DND-41 (cell line): Measurements from ENCODE around the gene YBX1.
"Not testable (repeated sequence)": the region's sequence is repeated elsewhere in the genome, so short reads cannot be mapped to it uniquely, and the experiment has no call there.

Experiments used
- ATAC-seq: fragments of 200-7000 bp; cut with Tn5 transposase; 3 replicates; pipeline ENCODE4 v1.9.1; 2021; ENCODE audit warnings: low read depth; ENCODE audit not compliant: insufficient read depth
- DNase-seq: peaks from one replicate; pipeline ENCODE4 v3.0.0-alpha.2; 2020
- H2AFZ ChIP-seq: 2 replicates; pipeline ENCODE4 v1.6.0; 2012; ENCODE audit warnings: low read depth, low read length
- H3K27ac ChIP-seq: 2 replicates; pipeline ENCODE4 v1.5.1; 2012; ENCODE audit warnings: low read length, inconsistent platforms
- H3K27me3 ChIP-seq: fragments of 200-600 bp; sonication (generic); 2 replicates; pipeline ENCODE4 v1.6.0; 2012; ENCODE audit warnings: low read length, mild to moderate bottlenecking, inconsistent platforms; ENCODE audit not compliant: insufficient read depth, poor library complexity
- H3K36me3 ChIP-seq: 2 replicates; pipeline ENCODE4 v1.5.1; 2012; ENCODE audit warnings: low read length, inconsistent platforms; ENCODE audit not compliant: insufficient read depth
- H3K4me1 ChIP-seq: 2 replicates; pipeline ENCODE4 v1.5.1; 2012; ENCODE audit warnings: mild to moderate bottlenecking, low read length; ENCODE audit not compliant: insufficient read depth
- H3K4me2 ChIP-seq: 2 replicates; pipeline ENCODE4 v1.6.0; 2012; ENCODE audit warnings: mild to moderate bottlenecking, moderate library complexity, low read length, inconsistent platforms; ENCODE audit not compliant: insufficient read depth
- H3K4me3 ChIP-seq, 2 experiments: fragments of 200-600 bp in 1 of 2; shearing (Covaris generic) in 1 of 2; 2 replicates each; pipeline ENCODE4 v1.5.1; 2012 to 2016; ENCODE audit warnings: inconsistent platforms in 2 of 2, low read length in 2 of 2, mild to moderate bottlenecking in 2 of 2, low read depth in 1 of 2, moderate library complexity in 1 of 2
- H3K79me2 ChIP-seq: 2 replicates; pipeline ENCODE4 v1.6.0; 2012; ENCODE audit warnings: low read length, inconsistent platforms; ENCODE audit not compliant: insufficient read depth
- H3K9ac ChIP-seq: 2 replicates; pipeline ENCODE4 v1.6.0; 2012; ENCODE audit warnings: low read depth, mild to moderate bottlenecking, inconsistent platforms, low read length, moderate library complexity
- H3K9me3 ChIP-seq: 2 replicates; pipeline ENCODE4 v1.5.1; 2012; ENCODE audit warnings: low read length, moderate library complexity, mild to moderate bottlenecking, inconsistent platforms; ENCODE audit not compliant: insufficient read depth, severe bottlenecking
- H4K20me1 ChIP-seq: 2 replicates; pipeline ENCODE4 v1.6.0; 2012; ENCODE audit warnings: low read length; ENCODE audit not compliant: insufficient read depth
- CTCF ChIP-seq: IDR thresholded peaks from 2 replicates; pipeline ENCODE4 v1.5.1; 2012; ENCODE audit warnings: borderline replicate concordance, low read length, moderate library complexity, mild to moderate bottlenecking; ENCODE audit not compliant: poor library complexity, severe bottlenecking; ENCODE audit errors: extremely low read depth
- EZH2 ChIP-seq: IDR thresholded peaks from 3 replicates; pipeline ENCODE4 v1.6.1; 2012; ENCODE audit warnings: borderline replicate concordance, low read depth, mild to moderate bottlenecking, moderate library complexity, low read length, inconsistent platforms; ENCODE audit not compliant: severe bottlenecking

YBX1 gene

GRCh38 chr1:42720868-42721267 is 38.6 kb downstream of the YBX1 start:
- H2AFZ ChIP-seq: no peak overlapping the region
- DNase-seq: no peak
- H3K4me1 ChIP-seq: no peaks in the 10 kb centered on the region
- no peak overlapping the region for H3K9ac ChIP-seq
- no peak overlapping the region for H3K4me3 ChIP-seq
- no peak for ATAC-seq
- peaks cover 21% of the 10 kb centered on the region for H3K36me3 ChIP-seq
- no peak overlapping the region for H3K27ac ChIP-seq
- H3K79me2 ChIP-seq: no peaks in the 10 kb centered on the region
- no peaks in the 10 kb centered on the region for H3K9me3 ChIP-seq
- TF ChIP-seq CTCF (no peak), EZH2 (no peak)
- H3K27me3 ChIP-seq: no peaks in the 10 kb centered on the region
- no peak overlapping the region for H3K4me2 ChIP-seq
- H4K20me1 ChIP-seq: peaks cover 4% of the 10 kb centered on the region; the same call in 1 of the 2 replicates

DNA sequence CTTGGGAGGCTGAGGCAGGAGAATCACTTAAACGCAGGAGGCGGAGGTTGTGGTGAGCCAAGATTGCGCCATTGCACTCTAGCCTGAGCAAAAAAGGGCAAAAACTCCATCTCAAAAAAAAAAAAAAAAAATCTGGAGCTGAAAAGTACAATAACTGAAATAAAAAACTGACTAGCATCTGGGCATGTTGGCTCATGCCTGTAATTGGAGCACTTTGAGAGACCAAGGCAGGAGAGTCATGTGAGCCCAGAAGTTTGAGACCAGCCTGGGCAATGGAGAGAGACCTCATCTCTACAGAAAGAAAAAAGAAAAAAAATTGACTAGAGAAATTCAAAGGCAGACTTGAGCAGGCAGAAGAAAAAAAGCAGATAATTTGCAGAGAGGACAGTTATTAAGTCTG is 39.7 kb downstream of the YBX1 start:
- TF ChIP-seq EZH2: no peak
- TF ChIP-seq CTCF: no peak
- Histone ChIP-seq H3K9ac (no peak overlapping the region), H3K4me3 (no peak overlapping the region), H3K9me3 (no peaks in the 10 kb centered on the region), H3K27ac (no peak overlapping the region), H3K4me2 (no peak overlapping the region), H3K36me3 (peaks cover 19% of the 10 kb centered on the region), H2AFZ (no peak overlapping the region), H3K27me3 (no peaks in the 10 kb centered on the region), H3K79me2 (no peaks in the 10 kb centered on the region), H3K4me1 (no peaks in the 10 kb centered on the region), H4K20me1 (peaks cover 2% of the 10 kb centered on the region; the same call in 1 of the 2 replicates)
- DNase-seq (no peak), ATAC-seq (no peak)

GRCh38 chr1:42722403-42722802 is 40.2 kb downstream of the YBX1 start:
- not testable (repeated sequence) for H4K20me1 ChIP-seq, H3K9me3 ChIP-seq, H3K27me3 ChIP-seq, H3K9ac ChIP-seq, H3K79me2 ChIP-seq, DNase-seq, H3K4me2 ChIP-seq, H3K27ac ChIP-seq, ATAC-seq, H3K4me1 ChIP-seq, H3K4me3 ChIP-seq, H2AFZ ChIP-seq
- H3K36me3 ChIP-seq: peaks cover 16% of the 10 kb centered on the region

DNA sequence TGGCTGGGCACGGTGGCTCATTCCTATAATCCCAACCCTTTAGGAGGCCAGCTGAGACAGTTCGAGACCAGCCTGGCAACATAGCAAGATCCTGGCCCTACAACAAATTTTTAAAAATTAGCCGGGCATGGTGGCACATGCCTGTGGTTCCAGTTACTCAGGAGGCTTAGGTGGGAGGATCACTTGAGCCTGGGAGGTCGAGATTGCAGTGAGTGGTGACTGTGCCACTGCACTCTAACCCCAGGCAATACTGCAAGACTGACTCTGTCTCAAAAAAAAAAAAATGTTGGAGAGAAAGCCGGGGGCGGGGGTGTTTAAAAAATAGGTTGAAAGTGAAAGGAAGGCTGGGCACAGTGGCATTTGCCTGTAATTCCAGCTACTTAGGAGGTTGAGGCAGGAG is 41.3 kb downstream of the YBX1 start:
- no peak overlapping the region for H2AFZ ChIP-seq
- no peaks in the 10 kb centered on the region for H3K4me1 ChIP-seq
- H3K4me2 ChIP-seq: no peak overlapping the region
- no peaks in the 10 kb centered on the region for H3K9me3 ChIP-seq
- no peaks in the 10 kb centered on the region for H4K20me1 ChIP-seq
- DNase-seq (no peak), ATAC-seq (no peak)
- H3K79me2 ChIP-seq: no peaks in the 10 kb centered on the region
- H3K9ac ChIP-seq: no peak overlapping the region
- peaks cover 5% of the 10 kb centered on the region for H3K36me3 ChIP-seq
- TF ChIP-seq EZH2: no peak
- TF ChIP-seq CTCF: no peak
- no peak overlapping the region for H3K27ac ChIP-seq
- no peaks in the 10 kb centered on the region for H3K27me3 ChIP-seq
- no peak overlapping the region for H3K4me3 ChIP-seq

DNA sequence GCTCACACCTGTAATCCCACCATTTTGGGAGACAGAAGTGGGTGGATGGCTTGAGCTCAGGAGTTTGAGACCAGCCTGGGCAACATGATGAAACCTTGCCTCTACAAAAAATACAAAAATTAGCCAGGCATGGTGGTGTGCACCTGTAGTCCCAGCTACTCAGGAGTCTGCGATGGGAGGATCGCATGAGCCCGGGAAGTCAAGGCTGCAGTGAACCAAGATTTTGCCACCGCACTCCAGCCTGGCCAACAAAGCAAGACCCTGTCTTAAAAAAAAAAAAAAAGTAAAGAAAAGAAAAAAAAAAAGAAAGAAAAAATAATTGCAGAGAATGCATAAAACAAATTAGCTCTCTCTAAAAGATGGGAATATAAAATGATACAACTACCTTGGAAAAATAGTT is 43.6 kb downstream of the YBX1 start:
- H2AFZ ChIP-seq, H4K20me1 ChIP-seq: not testable (repeated sequence)

More for the DNA sequence above, 43.6 kb downstream of the YBX1 start:
- H3K9me3 ChIP-seq, H3K9ac ChIP-seq, H3K4me3 ChIP-seq, H3K27me3 ChIP-seq, H3K4me1 ChIP-seq, ATAC-seq, H3K36me3 ChIP-seq, H3K79me2 ChIP-seq, DNase-seq, H3K27ac ChIP-seq, H3K4me2 ChIP-seq: not testable (repeated sequence)
